Activated CD8-positive, alpha-beta T cell treated with anti-CD3 and anti-CD28 coated beads for 36 hours (primary cell): ENCODE results near the gene PCDH15. TPM values are rescaled to one million over a fixed set of nuclear protein-coding genes. Genes with fewer than 3 reads are reported as not detected.

Experiments used
- ATAC-seq: fragments of 200-7000 bp; cut with Tn5 transposase; one replicate; pipeline ENCODE4 v1.10.0; 2021; ENCODE audit warnings: mild to moderate bottlenecking, moderate library complexity
- CTCF ChIA-PET: fragments of 350-600 bp; sonication (Branson Sonifier 250); formaldehyde crosslinking; loops from one replicate; lab custom pipeline; 2021; ENCODE audit warnings: antibody characterized with exemption; lab: Charles Lee
- POLR2A ChIA-PET: fragments of 350-600 bp; sonication (Branson Sonifier 250); formaldehyde crosslinking; loops from one replicate; lab custom pipeline; 2021; ENCODE audit warnings: antibody characterized with exemption; lab: Charles Lee
- DNase-seq: peaks from one replicate; pipeline ENCODE4 v3.0.0-alpha.2; 2020
- H3K27ac Mint-ChIP-seq: one replicate; pipeline ENCODE4 v1.8.0; 2021; ENCODE audit warnings: mild to moderate bottlenecking, mixed read lengths
- H3K27me3 Mint-ChIP-seq: one replicate; pipeline ENCODE4 v1.8.0; 2021; ENCODE audit warnings: mixed read lengths
- H3K36me3 Mint-ChIP-seq: one replicate; pipeline ENCODE4 v1.8.0; 2021; ENCODE audit warnings: low read depth, mixed read lengths
- H3K4me1 Mint-ChIP-seq: one replicate; pipeline ENCODE4 v1.8.0; 2021; ENCODE audit warnings: low read depth, mixed read lengths
- H3K4me3 Mint-ChIP-seq: one replicate; pipeline ENCODE4 v1.8.0; 2021; ENCODE audit warnings: mild to moderate bottlenecking, moderate library complexity, mixed read lengths
- H3K9me3 Mint-ChIP-seq: one replicate; pipeline ENCODE4 v1.8.0; 2021; ENCODE audit warnings: mixed read lengths
- CTCF ChIP-seq: fragments of 200-600 bp; IDR thresholded peaks from one replicate; pipeline ENCODE4 v1.8.0; 2022; ENCODE audit warnings: antibody characterized with exemption, mild to moderate bottlenecking
- intact Hi-C: fragments of 100-400 bp; cut with micrococcal nuclease; formaldehyde crosslinking; loops from one replicate; pipeline ENCODE4 v1.10.0; 2022
- total RNA-seq, 2 experiments: library from RNA; stranded (reverse); gene quantifications; one replicate each; pipeline ENCODE4 v1.2.3, GENCODE V29; 2021

PCDH15 gene
- total RNA-seq, 2 experiments from 2014 or later, result not detected

GRCh38 chr10:54660397-54660796, 140.6 kb downstream of the PCDH15 start:
- Mint-ChIP-seq H3K27ac (no peak overlapping the region), H3K9me3 (peaks cover 13% of the 10 kb centered on the region), H3K36me3 (no peaks in the 10 kb centered on the region), H3K27me3 (no peaks in the 10 kb centered on the region), H3K4me3 (no peak overlapping the region), H3K4me1 (no peaks in the 10 kb centered on the region)
- DNase-seq, result no peak
- POLR2A ChIA-PET, result no interaction called here
- intact Hi-C loops, result no loop called here
- no peak for ATAC-seq
- CTCF ChIA-PET, result no interaction called here
- no peak for TF ChIP-seq CTCF

- H3K36me3 Mint-ChIP-seq, result no peaks in the 10 kb centered on the region
- H3K4me3 Mint-ChIP-seq, result no peak overlapping the region
- no peak for TF ChIP-seq CTCF
- no peaks in the 10 kb centered on the region for H3K27me3 Mint-ChIP-seq
- DNase-seq (no peak), ATAC-seq (no peak)
- H3K27ac Mint-ChIP-seq, result no peak overlapping the region
- H3K9me3 Mint-ChIP-seq, result peaks cover 9% of the 10 kb centered on the region
- CTCF ChIA-PET, result no interaction called here
- POLR2A ChIA-PET, result no interaction called here
- intact Hi-C loops, result no loop called here
- no peaks in the 10 kb centered on the region for H3K4me1 Mint-ChIP-seq
Observed at GRCh38 chr10:54656643-54657042, 144.4 kb downstream of the PCDH15 start.

GRCh38 chr10:54653518-54653917, 147.5 kb downstream of the PCDH15 start:
- H3K27ac Mint-ChIP-seq, result no peak overlapping the region
- H3K27me3 Mint-ChIP-seq, result no peaks in the 10 kb centered on the region
- H3K4me3 Mint-ChIP-seq, result no peak overlapping the region
- CTCF ChIA-PET, result no interaction called here
- H3K9me3 Mint-ChIP-seq, result peaks cover 13% of the 10 kb centered on the region
- POLR2A ChIA-PET, result no interaction called here
- ATAC-seq (no peak), DNase-seq (no peak)
- TF ChIP-seq CTCF, result no peak
- no peaks in the 10 kb centered on the region for H3K4me1 Mint-ChIP-seq
- intact Hi-C loops, result no loop called here
- no peaks in the 10 kb centered on the region for H3K36me3 Mint-ChIP-seq

GRCh38 chr10:54650547-54650946, 150.5 kb downstream of the PCDH15 start:
- Mint-ChIP-seq H3K27ac (no peak overlapping the region), H3K4me3 (no peak overlapping the region), H3K4me1 (no peaks in the 10 kb centered on the region), H3K9me3 (peaks cover 10% of the 10 kb centered on the region), H3K36me3 (no peaks in the 10 kb centered on the region), H3K27me3 (no peaks in the 10 kb centered on the region)
- ChIA-PET CTCF (no interaction called here), POLR2A (no interaction called here)
- DNase-seq (no peak), ATAC-seq (no peak)
- no peak for TF ChIP-seq CTCF
- intact Hi-C loops, result no loop called here

GRCh38 chr10:54622017-54622416, 179.0 kb downstream of the PCDH15 start:
- DNase-seq, result no peak
- no peak for ATAC-seq
- TF ChIP-seq CTCF, result no peak
- POLR2A ChIA-PET, result no interaction called here
- no peaks in the 10 kb centered on the region for H3K27me3 Mint-ChIP-seq
- no peak overlapping the region for H3K27ac Mint-ChIP-seq
- CTCF ChIA-PET, result no interaction called here
- no peaks in the 10 kb centered on the region for H3K4me1 Mint-ChIP-seq
- intact Hi-C loops, result no loop called here
- H3K36me3 Mint-ChIP-seq, result no peaks in the 10 kb centered on the region
- no peak overlapping the region for H3K4me3 Mint-ChIP-seq
- H3K9me3 Mint-ChIP-seq, result peaks cover 3% of the 10 kb centered on the region
